ENCODE data around the gene POLE3.
"Not testable (repeated sequence)": the region's sequence is repeated elsewhere in the genome, so short reads cannot be mapped to it uniquely, and the experiment has no call there.

POLE3 gene

GRCh38 chr9:113375057-113376023, 35.1 kb downstream of the POLE3 start:
- DNase-seq = no peak

GRCh38 chr9:113373676-113374392, 36.6 kb downstream of the POLE3 start:
- DNase-seq = no peak

- no peak for DNase-seq
These were observed 37.2 kb downstream of the POLE3 start for GRCh38 chr9:113373256-113373655.

GRCh38 chr9:113372059-113372458, 38.4 kb downstream of the POLE3 start:
- no peak for DNase-seq

- no peak for DNase-seq
These were observed 39.6 kb downstream of the POLE3 start for GRCh38 chr9:113370806-113371325.

GRCh38 chr9:113369855-113370140, 40.7 kb downstream of the POLE3 start:
- DNase-seq = no peak

GRCh38 chr9:113368982-113369854, 41.3 kb downstream of the POLE3 start:
- DNase-seq = no peak

- DNase-seq = no peak
These were observed 42.0 kb downstream of the POLE3 start for GRCh38 chr9:113368348-113368981.

- not testable (repeated sequence) for DNase-seq
These were observed 44.8 kb downstream of the POLE3 start for GRCh38 chr9:113365652-113366051.

GRCh38 chr9:113364951-113365350, 45.5 kb downstream of the POLE3 start:
- no peak for DNase-seq

- no peak for DNase-seq
These were observed 47.1 kb downstream of the POLE3 start for GRCh38 chr9:113363336-113363735.

GRCh38 chr9:113361304-113362018, 49.0 kb downstream of the POLE3 start:
- DNase-seq = no peak

- DNase-seq = no peak
These were observed 50.1 kb downstream of the POLE3 start for GRCh38 chr9:113360242-113360842.

- DNase-seq = no peak
These were observed 51.1 kb downstream of the POLE3 start for GRCh38 chr9:113359385-113359784.

Data from NCI-H1930 (cell line).